Measurements from ENCODE around the gene ANXA2R.
"Not testable (repeated sequence)": the region's sequence is repeated elsewhere in the genome, so short reads cannot be mapped to it uniquely, and the experiment has no call there.

Gene ANXA2R

GRCh38 chr5:43055098-43055497 lies 15.0 kb upstream of the ANXA2R start:
- not testable (repeated sequence) for H2BK12ac ChIP-seq (ENCODE audit: low read length); H2BK120ac ChIP-seq (ENCODE audit: low read depth, low read length); H3K9ac ChIP-seq (ENCODE audit: low read depth, low read length, poor library complexity); H2BK15ac ChIP-seq (ENCODE audit: low read length); H3K4me2 ChIP-seq (ENCODE audit: insufficient read depth, low read length, poor library complexity, severe bottlenecking); H3K4ac ChIP-seq (ENCODE audit: low read length); H4K91ac ChIP-seq (ENCODE audit: low read depth, low read length, poor library complexity); H3K79me1 ChIP-seq (ENCODE audit: low read depth, low read length); H3K4me1 ChIP-seq (ENCODE audit: control insufficient read depth in 2 of 2, insufficient read depth in 1 of 2, low read depth in 1 of 2, low read length in 2 of 2); H3K14ac ChIP-seq (ENCODE audit: low read length); H3K9me3 ChIP-seq (replicated peaks in 1 of 2; ENCODE audit: control insufficient read depth in 2 of 2, insufficient read depth in 1 of 2, low read depth in 1 of 2, low read length in 2 of 2); H2AFZ ChIP-seq (ENCODE audit: low read length); H3K23ac ChIP-seq (ENCODE audit: low read depth, low read length, poor library complexity); DNase-seq (ENCODE audit: low spot score); H3K36me3 ChIP-seq (replicated peaks in 1 of 2; ENCODE audit: control insufficient read depth in 2 of 2, insufficient read depth in 2 of 2, low read length in 2 of 2); H2BK5ac ChIP-seq (ENCODE audit: low read length); H3K18ac ChIP-seq (ENCODE audit: low read length); H3K4me3 ChIP-seq (ENCODE audit: low read length in 2 of 2); H2AK5ac ChIP-seq (ENCODE audit: low read depth, low read length); H3K27ac ChIP-seq (replicated peaks; ENCODE audit: low read length); H3K27me3 ChIP-seq (ENCODE audit: control insufficient read depth in 3 of 3, insufficient read depth in 3 of 3, low read depth in 1 of 3, low read length in 3 of 3); H4K8ac ChIP-seq (ENCODE audit: low read depth, low read length)
- no CpG with 5 or more reads among the region's 2 CpGs for WGBS, 2 donors (ENCODE audit: extremely low coverage in 2 of 2, insufficient read length in 2 of 2, insufficient replicate concordance in 1 of 2)

DNA sequence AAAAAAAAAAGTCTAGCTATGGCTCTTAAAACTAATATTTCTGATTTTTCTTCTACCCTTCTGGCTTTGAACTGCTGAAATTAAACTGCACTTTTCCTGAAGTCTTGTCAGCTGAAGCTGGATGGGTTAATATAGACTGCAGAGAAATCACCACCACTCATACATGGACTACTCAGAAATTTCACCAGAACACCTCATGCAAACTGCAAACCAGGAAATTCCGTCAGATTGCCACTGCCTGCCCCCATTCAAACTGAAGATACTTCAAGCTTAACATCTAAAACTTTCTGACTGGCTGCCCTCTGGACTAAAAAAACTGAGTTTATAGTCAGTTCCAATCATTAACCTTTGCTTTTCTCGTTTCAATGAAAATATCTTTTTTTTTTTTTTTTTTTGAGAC lies 11.6 kb upstream of the ANXA2R start:
- DNase-seq (ENCODE audit: low spot score) = no peak
- H2AFZ ChIP-seq (ENCODE audit: low read length) = no peak overlapping the region
- no CpG with 5 or more reads among the region's 2 CpGs for WGBS, 2 donors (ENCODE audit: extremely low coverage in 2 of 2, insufficient read length in 2 of 2, insufficient replicate concordance in 1 of 2)

DNA sequence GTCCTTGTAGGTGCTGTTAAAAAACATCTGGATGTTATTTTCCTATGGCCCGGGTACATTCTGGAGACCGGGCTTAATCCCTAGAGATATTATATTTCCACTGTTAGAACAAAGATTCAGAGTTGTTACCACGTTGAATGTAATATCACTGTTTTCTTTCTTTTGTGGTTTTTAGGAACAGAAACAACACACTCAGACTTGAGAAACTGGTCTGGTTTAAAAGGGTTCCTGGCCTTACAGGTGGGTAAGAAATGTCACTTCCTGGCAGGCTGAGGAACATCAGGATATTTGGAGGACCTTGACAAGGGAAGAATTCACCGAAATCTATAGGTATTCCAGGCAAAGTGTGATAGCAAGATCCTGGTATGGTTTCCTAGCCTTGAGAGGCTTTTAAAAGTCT lies 10.3 kb upstream of the ANXA2R start:
- no peak overlapping the region for H3K23ac ChIP-seq (ENCODE audit: low read depth, low read length, poor library complexity)
- H3K36me3 ChIP-seq (replicated peaks in 1 of 2; ENCODE audit: control insufficient read depth in 2 of 2, insufficient read depth in 2 of 2, low read length in 2 of 2) = peaks cover 0 to 8% of the 10 kb centered on the region in 2 donors
- H3K4ac ChIP-seq (ENCODE audit: low read length) = no peak overlapping the region
- no peaks in the 10 kb centered on the region for H3K9me3 ChIP-seq (replicated peaks in 1 of 2; ENCODE audit: control insufficient read depth in 2 of 2, insufficient read depth in 1 of 2, low read depth in 1 of 2, low read length in 2 of 2)
- no CpG with 5 or more reads among the region's 4 CpGs for WGBS, 2 donors (ENCODE audit: extremely low coverage in 2 of 2, insufficient read length in 2 of 2, insufficient replicate concordance in 1 of 2)
- no peak overlapping the region for H4K8ac ChIP-seq (ENCODE audit: low read depth, low read length)
- no peak overlapping the region for H3K4me3 ChIP-seq (ENCODE audit: low read length in 2 of 2)
- no peaks in the 10 kb centered on the region for H3K4me1 ChIP-seq (ENCODE audit: control insufficient read depth in 2 of 2, insufficient read depth in 1 of 2, low read depth in 1 of 2, low read length in 2 of 2)
- H2BK15ac ChIP-seq (ENCODE audit: low read length) = no peak overlapping the region
- no peak overlapping the region for H4K91ac ChIP-seq (ENCODE audit: low read depth, low read length, poor library complexity)
- peaks cover 0 to 10% (median 0%) of the 10 kb centered on the region in 3 experiments for H3K27me3 ChIP-seq (ENCODE audit: control insufficient read depth in 3 of 3, insufficient read depth in 3 of 3, low read depth in 1 of 3, low read length in 3 of 3)
- H2BK12ac ChIP-seq (ENCODE audit: low read length) = no peak overlapping the region
- H3K27ac ChIP-seq (replicated peaks; ENCODE audit: low read length) = no peak overlapping the region
- no peaks in the 10 kb centered on the region for H3K79me1 ChIP-seq (ENCODE audit: low read depth, low read length)
- no peak overlapping the region for H2AK5ac ChIP-seq (ENCODE audit: low read depth, low read length)
- H3K4me2 ChIP-seq (ENCODE audit: insufficient read depth, low read length, poor library complexity, severe bottlenecking) = no peak overlapping the region
- H2BK5ac ChIP-seq (ENCODE audit: low read length) = no peak overlapping the region
- H3K14ac ChIP-seq (ENCODE audit: low read length) = no peak overlapping the region
- no peak for DNase-seq (ENCODE audit: low spot score)
- no peak overlapping the region for H2BK120ac ChIP-seq (ENCODE audit: low read depth, low read length)
- H3K9ac ChIP-seq (ENCODE audit: low read depth, low read length, poor library complexity) = no peak overlapping the region
- H3K18ac ChIP-seq (ENCODE audit: low read length) = no peak overlapping the region
- H2AFZ ChIP-seq (ENCODE audit: low read length) = no peak overlapping the region

More for the DNA sequence above, 11.6 kb upstream of the ANXA2R start:
- H2AK5ac ChIP-seq (ENCODE audit: low read depth, low read length) = no peak overlapping the region
- no peak overlapping the region for H3K9ac ChIP-seq (ENCODE audit: low read depth, low read length, poor library complexity)
- no peak overlapping the region for H3K18ac ChIP-seq (ENCODE audit: low read length)
- H3K4me1 ChIP-seq (ENCODE audit: control insufficient read depth in 2 of 2, insufficient read depth in 1 of 2, low read depth in 1 of 2, low read length in 2 of 2) = no peaks in the 10 kb centered on the region
- H3K79me1 ChIP-seq (ENCODE audit: low read depth, low read length) = no peaks in the 10 kb centered on the region
- no peak overlapping the region for H3K4ac ChIP-seq (ENCODE audit: low read length)
- no peak overlapping the region for H2BK120ac ChIP-seq (ENCODE audit: low read depth, low read length)
- no peak overlapping the region for H2BK12ac ChIP-seq (ENCODE audit: low read length)
- no peak overlapping the region for H4K91ac ChIP-seq (ENCODE audit: low read depth, low read length, poor library complexity)
- no peak overlapping the region for H2BK15ac ChIP-seq (ENCODE audit: low read length)
- H4K8ac ChIP-seq (ENCODE audit: low read depth, low read length) = no peak overlapping the region
- H3K4me3 ChIP-seq (ENCODE audit: low read length in 2 of 2) = no peak overlapping the region
- no peak overlapping the region for H3K23ac ChIP-seq (ENCODE audit: low read depth, low read length, poor library complexity)
- peaks cover 0 to under 1% (median 0%) of the 10 kb centered on the region in 3 experiments for H3K27me3 ChIP-seq (ENCODE audit: control insufficient read depth in 3 of 3, insufficient read depth in 3 of 3, low read depth in 1 of 3, low read length in 3 of 3)
- no peak overlapping the region for H3K14ac ChIP-seq (ENCODE audit: low read length)
- H3K27ac ChIP-seq (replicated peaks; ENCODE audit: low read length) = no peak overlapping the region
- peaks cover 0 to 5% of the 10 kb centered on the region in 2 donors for H3K36me3 ChIP-seq (replicated peaks in 1 of 2; ENCODE audit: control insufficient read depth in 2 of 2, insufficient read depth in 2 of 2, low read length in 2 of 2)
- H3K4me2 ChIP-seq (ENCODE audit: insufficient read depth, low read length, poor library complexity, severe bottlenecking) = no peak overlapping the region
- no peaks in the 10 kb centered on the region for H3K9me3 ChIP-seq (replicated peaks in 1 of 2; ENCODE audit: control insufficient read depth in 2 of 2, insufficient read depth in 1 of 2, low read depth in 1 of 2, low read length in 2 of 2)
- H2BK5ac ChIP-seq (ENCODE audit: low read length) = no peak overlapping the region

DNA sequence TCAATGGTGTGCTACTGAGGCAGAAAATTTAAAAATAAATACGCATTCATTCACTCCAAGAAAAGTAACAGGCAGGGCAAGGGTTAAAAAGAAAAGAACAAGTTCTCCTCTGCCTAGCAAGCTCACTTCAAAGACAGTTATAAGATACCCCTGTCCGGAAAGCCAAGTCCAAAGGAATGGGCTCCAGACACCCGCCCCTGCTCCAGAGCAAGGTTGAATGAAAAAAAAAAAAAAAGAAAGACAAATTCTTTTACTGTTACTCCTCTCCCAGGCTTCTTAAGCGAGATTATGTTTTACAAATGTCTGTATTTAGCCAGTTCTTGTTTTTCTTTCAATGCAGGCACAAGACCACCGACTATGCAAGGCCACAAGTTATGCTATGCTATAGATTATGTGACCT lies 9.1 kb upstream of the ANXA2R start:
- Histone ChIP-seq H4K91ac (ENCODE audit: low read depth, low read length, poor library complexity) (no peak overlapping the region), H3K9ac (ENCODE audit: low read depth, low read length, poor library complexity) (no peak overlapping the region), H3K27me3 (ENCODE audit: control insufficient read depth in 3 of 3, insufficient read depth in 3 of 3, low read depth in 1 of 3, low read length in 3 of 3) (peaks cover 0 to 21% (median 0%) of the 10 kb centered on the region in 3 experiments), H3K23ac (ENCODE audit: low read depth, low read length, poor library complexity) (no peak overlapping the region), H3K18ac (ENCODE audit: low read length) (no peak overlapping the region), H2BK15ac (ENCODE audit: low read length) (no peak overlapping the region), H3K4ac (ENCODE audit: low read length) (no peak overlapping the region), H3K27ac (replicated peaks; ENCODE audit: low read length) (no peak overlapping the region), H3K4me3 (ENCODE audit: low read length in 2 of 2) (no peak overlapping the region), H4K8ac (ENCODE audit: low read depth, low read length) (no peak overlapping the region), H2AFZ (ENCODE audit: low read length) (no peak overlapping the region), H3K4me1 (ENCODE audit: control insufficient read depth in 2 of 2, insufficient read depth in 1 of 2, low read depth in 1 of 2, low read length in 2 of 2) (peaks cover 0 to under 1% of the 10 kb centered on the region in 2 donors), H3K36me3 (replicated peaks in 1 of 2; ENCODE audit: control insufficient read depth in 2 of 2, insufficient read depth in 2 of 2, low read length in 2 of 2) (peaks cover 0 to 8% of the 10 kb centered on the region in 2 donors), H2BK5ac (ENCODE audit: low read length) (no peak overlapping the region), H2AK5ac (ENCODE audit: low read depth, low read length) (no peak overlapping the region), H3K14ac (ENCODE audit: low read length) (no peak overlapping the region), H3K9me3 (replicated peaks in 1 of 2; ENCODE audit: control insufficient read depth in 2 of 2, insufficient read depth in 1 of 2, low read depth in 1 of 2, low read length in 2 of 2) (peaks cover 0 to 2% of the 10 kb centered on the region in 2 donors), H3K79me1 (ENCODE audit: low read depth, low read length) (no peaks in the 10 kb centered on the region), H2BK120ac (ENCODE audit: low read depth, low read length) (no peak overlapping the region), H3K4me2 (ENCODE audit: insufficient read depth, low read length, poor library complexity, severe bottlenecking) (no peak overlapping the region), H2BK12ac (ENCODE audit: low read length) (no peak overlapping the region)
- WGBS, 2 donors (ENCODE audit: extremely low coverage in 2 of 2, insufficient read length in 2 of 2, insufficient replicate concordance in 1 of 2) = no CpG with 5 or more reads among the region's 5 CpGs
- DNase-seq (ENCODE audit: low spot score) = no peak
